Smooth muscle cell (in vitro differentiated cells): ENCODE results near the gene ARX. TPM values are rescaled to one million over a fixed set of nuclear protein-coding genes. Genes with fewer than 3 reads are reported as not detected.

ENCODE experiments used
- polyA plus RNA-seq: library from polyadenylated mRNA; unstranded; fragments of >200 nt; fragmentation: Nextera tagmentation; extraction: Ambion mirVana; gene quantifications from 2 replicates; pipeline ENCODE4 v1.2.1, GENCODE V29; 2016
- small RNA-seq: library from RNA; depleted of rRNA; stranded (forward); fragments of <200 nt; gene quantifications from one replicate; pipeline ENCODE3, GENCODE V24; 2014
- total RNA-seq: library from RNA; depleted of rRNA; stranded (reverse); fragments of >200 nt; gene quantifications from 2 replicates; pipeline ENCODE4 v1.2.3, GENCODE V29; 2014

The ARX gene
- total and polyA plus RNA-seq, 2 experiments from 2014 or later = not detected

Small RNA genes within 50 kb of the gene (small RNA-seq; reads per million reads assigned to genes)
- not detected for gene RN7SL91P
